HG02981 (cell line): ENCODE data around the gene BICDL1.

ENCODE experiments used
- ATAC-seq: cut with Tn5 transposase; IDR thresholded peaks from one replicate; pipeline ENCODE4 v1.9.1; 2021; ENCODE audit warnings: mild to moderate bottlenecking, moderate library complexity; ENCODE audit not compliant: unreplicated experiment

The BICDL1 gene

GRCh38 chr12:120078868-120079267, 89.8 kb downstream of the BICDL1 start:
- ATAC-seq = no peak

GRCh38 chr12:120079411-120080400, 90.7 kb downstream of the BICDL1 start:
- no peak for ATAC-seq

- no peak for ATAC-seq
Observed at GRCh38 chr12:120081641-120082040, 92.6 kb downstream of the BICDL1 start.

GRCh38 chr12:120085920-120086645, 97.0 kb downstream of the BICDL1 start:
- no peak for ATAC-seq

- peak; percentile 97 for ATAC-seq
Observed at GRCh38 chr12:120086801-120087621, 98.0 kb downstream of the BICDL1 start.

GRCh38 chr12:120089105-120089504, 100.1 kb downstream of the BICDL1 start:
- ATAC-seq = no peak

- no peak for ATAC-seq
Observed at GRCh38 chr12:120089796-120090195, 100.8 kb downstream of the BICDL1 start.

GRCh38 chr12:120090206-120090605, 101.2 kb downstream of the BICDL1 start:
- ATAC-seq = no peak

- no peak for ATAC-seq
Observed at GRCh38 chr12:120090626-120091295, 101.7 kb downstream of the BICDL1 start.

- no peak for ATAC-seq
Observed at GRCh38 chr12:120091371-120092090, 102.5 kb downstream of the BICDL1 start.

- no peak for ATAC-seq
Observed at GRCh38 chr12:120092551-120093335, 103.7 kb downstream of the BICDL1 start.

GRCh38 chr12:120093336-120093591, 104.2 kb downstream of the BICDL1 start:
- ATAC-seq = no peak

- ATAC-seq = no peak
Observed at GRCh38 chr12:120093592-120094355, 104.7 kb downstream of the BICDL1 start.

- no peak for ATAC-seq
Observed at GRCh38 chr12:120094485-120094884, 105.4 kb downstream of the BICDL1 start.

GRCh38 chr12:120095331-120095730, 106.3 kb downstream of the BICDL1 start:
- ATAC-seq = no peak

GRCh38 chr12:120095736-120096135, 106.7 kb downstream of the BICDL1 start:
- ATAC-seq = no peak

- ATAC-seq = no peak
Observed at GRCh38 chr12:120096671-120097202, 107.7 kb downstream of the BICDL1 start.

- no peak for ATAC-seq
Observed at GRCh38 chr12:120098756-120099470, 109.9 kb downstream of the BICDL1 start.
